H54 (cell line): ENCODE data around the gene MTIF3.

ENCODE experiments used
- DNase-seq: peaks from one replicate; pipeline ENCODE4 v3.0.0; 2011; ENCODE audit warnings: low spot score, mixed read lengths; ENCODE audit not compliant: insufficient read length
- FAIRE-seq: peaks from 3 replicates; lab custom pipeline; 2011; peaks lifted over from hg19 to GRCh38; lab: Jason Lieb, UNC
- POLR2A ChIP-seq: IDR thresholded peaks from 2 replicates; pipeline ENCODE4 v1.6.1; 2011; ENCODE audit warnings: low read depth, mild to moderate bottlenecking, low read length

The MTIF3 gene

GRCh38 chr13:27442071-27442647 is 8.2 kb downstream of the MTIF3 start:
- no peak for TF ChIP-seq POLR2A
- DNase-seq (no peak), FAIRE-seq (no peak)

- no peak for TF ChIP-seq POLR2A
- FAIRE-seq, result no peak
- DNase-seq, result no peak
Observed at GRCh38 chr13:27440408-27440807, 10.0 kb downstream of the MTIF3 start.

GRCh38 chr13:27437126-27437525 is 13.2 kb downstream of the MTIF3 start:
- TF ChIP-seq POLR2A, result no peak
- FAIRE-seq, result no peak
- DNase-seq, result no peak

- no peak for TF ChIP-seq POLR2A
- DNase-seq, result no peak
- FAIRE-seq, result no peak
Observed at GRCh38 chr13:27432611-27433210, 17.7 kb downstream of the MTIF3 start.

- DNase-seq (no peak), FAIRE-seq (no peak)
- no peak for TF ChIP-seq POLR2A
Observed at GRCh38 chr13:27432180-27432579, 18.2 kb downstream of the MTIF3 start.

- FAIRE-seq (no peak), DNase-seq (no peak)
- TF ChIP-seq POLR2A, result no peak
Observed at GRCh38 chr13:27428160-27428559, 22.2 kb downstream of the MTIF3 start.

- DNase-seq (no peak), FAIRE-seq (no peak)
- TF ChIP-seq POLR2A, result no peak
Observed at GRCh38 chr13:27427641-27428040, 22.7 kb downstream of the MTIF3 start.

- no peak for FAIRE-seq
- TF ChIP-seq POLR2A, result no peak
- peak; percentile 56 for DNase-seq
Observed at GRCh38 chr13:27425918-27426630, 24.3 kb downstream of the MTIF3 start.

GRCh38 chr13:27425158-27425917 is 25.0 kb downstream of the MTIF3 start:
- FAIRE-seq, result no peak
- TF ChIP-seq POLR2A, result no peak
- DNase-seq, result no peak

GRCh38 chr13:27424246-27425157 is 25.9 kb downstream of the MTIF3 start, which contains the start of gene GTF3A:
Gene GTF3A, plus strand, starts transcription at chr13:27424619.
- TF ChIP-seq POLR2A, result peak; percentile 56; the same call in 1 of the 2 replicates
- FAIRE-seq, result no peak
- peak; percentile 75 for DNase-seq

GRCh38 chr13:27423333-27423732 is 27.0 kb downstream of the MTIF3 start:
- DNase-seq, result no peak
- TF ChIP-seq POLR2A, result no peak
- FAIRE-seq, result no peak

- no peak for DNase-seq
- no peak for FAIRE-seq
- no peak for TF ChIP-seq POLR2A
Observed at GRCh38 chr13:27421101-27421871, 29.1 kb downstream of the MTIF3 start.
